Kidney (tissue), 14 donors: ENCODE data around the gene NEK7. TPM values are rescaled to one million over a fixed set of nuclear protein-coding genes. Genes with fewer than 3 reads are reported as not detected.

ENCODE experiments used
- DNase-seq, 5 donors: peaks; one replicate each; pipeline ENCODE4 v3.0.0-alpha.2; 2013 to 2020
- FAIRE-seq: peaks from 2 replicates; lab custom pipeline; 2012; peaks lifted over from hg19 to GRCh38; lab: Jason Lieb, UNC
- H3K27ac ChIP-seq, 2 donors: one replicate each; pipeline ENCODE4 v1.7.0; 2013; ENCODE audit warnings: low read depth in 2 of 2, low read length in 2 of 2, inconsistent platforms in 1 of 2
- H3K27me3 ChIP-seq: one replicate; pipeline ENCODE4 v1.7.1; 2013; ENCODE audit warnings: low read length, inconsistent platforms; ENCODE audit not compliant: control insufficient read depth, insufficient read depth
- H3K36me3 ChIP-seq, 3 donors: one replicate each; pipeline versions ENCODE4 v1.7.0 to v1.7.1; 2013; ENCODE audit warnings: low read length in 3 of 3, control low read depth in 1 of 3, inconsistent platforms in 1 of 3; ENCODE audit not compliant: insufficient read depth in 3 of 3, control insufficient read depth in 2 of 3
- H3K4me1 ChIP-seq, 3 donors: one replicate each; pipeline versions ENCODE4 v1.7.0 to v1.7.1; 2013; ENCODE audit warnings: low read length in 3 of 3, inconsistent platforms in 1 of 3, low read depth in 1 of 3; ENCODE audit not compliant: control insufficient read depth in 2 of 3, insufficient read depth in 2 of 3
- H3K4me3 ChIP-seq, 3 donors: one replicate each; pipeline versions ENCODE4 v1.7.0 to v1.8.1; 2013; ENCODE audit warnings: low read length in 3 of 3, control low read depth in 1 of 3, inconsistent platforms in 1 of 3
- H3K9ac ChIP-seq, 3 donors: one replicate each; pipeline versions ENCODE4 v1.7.0 to v1.7.1; 2013; ENCODE audit warnings: low read length in 3 of 3, control low read depth in 1 of 3, inconsistent platforms in 1 of 3
- H3K9me3 ChIP-seq, 3 donors: one replicate each; pipeline versions ENCODE4 v1.7.0 to v1.7.1; 2013; ENCODE audit warnings: low read length in 3 of 3, control low read depth in 1 of 3, inconsistent platforms in 1 of 3; ENCODE audit not compliant: control insufficient read depth in 2 of 3, insufficient read depth in 1 of 3
- intact Hi-C: fragments of 100-400 bp; cut with DNase I; formaldehyde crosslinking; loops from one replicate; pipeline ENCODE4 v1.11.1; 2022
- polyA plus RNA-seq: library from polyadenylated mRNA; stranded (reverse); fragments of 350-450 nt; fragmentation: Illumina TruSeq; extraction: RNeasy Lipid Tissue Mini Kit (QIAGEN cat#74804); gene quantifications from one replicate; pipeline ENCODE4 v1.2.3, GENCODE V29; 2014; ENCODE audit warnings: low read depth, low replicate concordance; ENCODE audit not compliant: insufficient read depth
- total RNA-seq: library from RNA; stranded (reverse); fragmentation: NEBNext Ultra II Directional; extraction: Animal tissue kit (Norgen Biotek cat#: 25700); gene quantifications from one replicate; pipeline ENCODE4 v1.2.1, GENCODE V29; 2021
- TF ChIP-seq, protein P1 (sequence below): IDR thresholded peaks from 3 replicates; pipeline ENCODE4 v1.5.1; 2012; ENCODE audit warnings: mild to moderate bottlenecking, moderate library complexity, borderline replicate concordance; ENCODE audit not compliant: insufficient read depth; ENCODE audit errors: extremely low read depth
- donor health status: control.
- donor health status: control.
- donor health status: control.
- donor health status: control.
- donor health status: control.
- donor health status: DM: yes; HTN: yes; CAD: no.
- donor health status: Normal renal cell carcinoma (clear cell type).

Gene NEK7
- total and polyA plus RNA-seq, 2 donors from 2014 or later, result 17.3 to 65.5 TPM

DNA sequence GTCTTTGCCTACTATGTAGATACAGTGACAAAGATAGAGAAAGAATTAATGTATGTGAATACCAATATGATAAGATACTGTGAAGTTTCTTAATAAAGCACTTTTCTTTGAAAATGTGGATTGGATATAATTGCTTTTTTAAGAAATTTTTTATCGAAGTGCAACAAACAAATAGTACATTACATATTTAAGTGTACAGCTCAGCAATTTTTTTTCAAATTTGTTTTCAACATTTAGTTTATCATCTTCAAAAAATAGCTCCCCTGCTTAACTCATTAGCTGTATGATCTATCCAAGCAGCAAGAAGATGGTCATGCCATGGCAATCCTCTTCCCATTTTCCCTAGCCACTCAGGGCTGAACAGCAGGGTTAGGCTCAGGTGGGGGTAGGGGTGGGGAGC is 40.5 kb downstream of the NEK7 start:
- Histone ChIP-seq H3K9me3 (no peaks in the 10 kb centered on the region), H3K4me1 (peaks cover 0 to 2% (median 0%) of the 10 kb centered on the region in 3 donors), H3K4me3 (no peak overlapping the region), H3K9ac (no peak overlapping the region), H3K36me3 (no peaks in the 10 kb centered on the region), H3K27me3 (no peaks in the 10 kb centered on the region), H3K27ac (no peak overlapping the region)
- intact Hi-C loops, result no loop called here
- TF ChIP-seq, protein P1, sequence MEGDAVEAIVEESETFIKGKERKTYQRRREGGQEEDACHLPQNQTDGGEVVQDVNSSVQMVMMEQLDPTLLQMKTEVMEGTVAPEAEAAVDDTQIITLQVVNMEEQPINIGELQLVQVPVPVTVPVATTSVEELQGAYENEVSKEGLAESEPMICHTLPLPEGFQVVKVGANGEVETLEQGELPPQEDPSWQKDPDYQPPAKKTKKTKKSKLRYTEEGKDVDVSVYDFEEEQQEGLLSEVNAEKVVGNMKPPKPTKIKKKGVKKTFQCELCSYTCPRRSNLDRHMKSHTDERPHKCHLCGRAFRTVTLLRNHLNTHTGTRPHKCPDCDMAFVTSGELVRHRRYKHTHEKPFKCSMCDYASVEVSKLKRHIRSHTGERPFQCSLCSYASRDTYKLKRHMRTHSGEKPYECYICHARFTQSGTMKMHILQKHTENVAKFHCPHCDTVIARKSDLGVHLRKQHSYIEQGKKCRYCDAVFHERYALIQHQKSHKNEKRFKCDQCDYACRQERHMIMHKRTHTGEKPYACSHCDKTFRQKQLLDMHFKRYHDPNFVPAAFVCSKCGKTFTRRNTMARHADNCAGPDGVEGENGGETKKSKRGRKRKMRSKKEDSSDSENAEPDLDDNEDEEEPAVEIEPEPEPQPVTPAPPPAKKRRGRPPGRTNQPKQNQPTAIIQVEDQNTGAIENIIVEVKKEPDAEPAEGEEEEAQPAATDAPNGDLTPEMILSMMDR, result no peak
- no peak for FAIRE-seq
- no peak for DNase-seq

DNA sequence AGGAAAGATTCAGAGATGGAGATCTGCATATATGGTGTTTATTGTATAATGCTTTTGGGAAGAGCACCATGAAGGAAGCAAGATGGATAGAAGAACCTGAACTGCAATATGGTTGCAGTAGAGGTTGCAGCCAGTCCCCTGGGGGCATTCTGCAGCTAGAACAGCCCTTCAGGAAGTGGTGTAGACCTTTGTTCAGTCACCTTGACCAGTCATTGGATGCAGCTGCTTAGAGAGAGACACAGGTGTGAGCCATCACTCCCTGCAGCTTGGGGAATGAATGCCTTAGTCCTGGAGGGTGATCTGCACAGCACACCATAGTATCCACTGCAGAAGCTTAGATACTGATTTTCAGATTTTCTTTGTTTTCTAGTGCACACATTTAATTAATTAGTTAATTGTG is 42.3 kb downstream of the NEK7 start:
- TF ChIP-seq, protein P1, result no peak
- intact Hi-C loops, result no loop called here
- Histone ChIP-seq H3K9ac (no peak overlapping the region), H3K4me3 (no peak overlapping the region), H3K27ac (no peak overlapping the region), H3K27me3 (no peaks in the 10 kb centered on the region), H3K4me1 (no peaks in the 10 kb centered on the region), H3K36me3 (no peaks in the 10 kb centered on the region), H3K9me3 (no peaks in the 10 kb centered on the region)
- FAIRE-seq, result no peak
- DNase-seq, result no peak

GRCh38 chr1:198201956-198202784 is 45.4 kb downstream of the NEK7 start:
- H3K4me3 ChIP-seq, result no peak overlapping the region
- intact Hi-C loops, result no loop called here
- TF ChIP-seq, protein P1, result no peak
- DNase-seq (no peak), FAIRE-seq (no peak)
- no peaks in the 10 kb centered on the region for H3K36me3 ChIP-seq
- H3K27me3 ChIP-seq, result no peaks in the 10 kb centered on the region
- no peak overlapping the region for H3K9ac ChIP-seq
- no peak overlapping the region for H3K27ac ChIP-seq
- no peaks in the 10 kb centered on the region for H3K9me3 ChIP-seq
- H3K4me1 ChIP-seq, result no peaks in the 10 kb centered on the region
